Occipital lobe (tissue), 2 donors: ENCODE measurements around the gene ATP4A. TPM values are rescaled to one million over a fixed set of nuclear protein-coding genes. Genes with fewer than 3 reads are reported as not detected.

Source experiments
- DNase-seq: peaks from one replicate; lab custom pipeline; 2025; lab: John Stamatoyannopoulos, UW
- total RNA-seq: library from RNA; depleted of rRNA; stranded (reverse); fragments of >200 nt; gene quantifications from one replicate; pipeline ENCODE4 v1.2.3, GENCODE V29; 2014

ATP4A gene
- total RNA-seq, 1 donor from 2014 or later, result not detected

GRCh38 chr19:35524181-35524837, 39.1 kb downstream of the ATP4A start:
- no peak for DNase-seq

GRCh38 chr19:35522745-35523327, 40.6 kb downstream of the ATP4A start:
- DNase-seq, result no peak

- DNase-seq, result no peak
Observed at GRCh38 chr19:35521124-35521743, 42.2 kb downstream of the ATP4A start.

GRCh38 chr19:35519291-35519690, 44.2 kb downstream of the ATP4A start:
- no peak for DNase-seq

- no peak for DNase-seq
Observed at GRCh38 chr19:35518313-35518712, 45.1 kb downstream of the ATP4A start.

- DNase-seq, result no peak
Observed at GRCh38 chr19:35517342-35517741, 46.1 kb downstream of the ATP4A start.

GRCh38 chr19:35516310-35516709, 47.1 kb downstream of the ATP4A start:
- DNase-seq, result no peak

- no peak for DNase-seq
Observed at GRCh38 chr19:35514282-35514809, 49.1 kb downstream of the ATP4A start.

GRCh38 chr19:35513628-35514281, 49.7 kb downstream of the ATP4A start, which contains the start of gene DMKN:
Gene DMKN (minus strand): TSS chr19:35513649. CDS start chr19:35513475, 174 bp downstream.
- no peak for DNase-seq

GRCh38 chr19:35512831-35513627, 50.4 kb downstream of the ATP4A start:
- no peak for DNase-seq

GRCh38 chr19:35511337-35511736, 52.1 kb downstream of the ATP4A start:
- no peak for DNase-seq

GRCh38 chr19:35510626-35510964, 52.9 kb downstream of the ATP4A start:
- no peak for DNase-seq

- peak; percentile 29 for DNase-seq
Observed at GRCh38 chr19:35509861-35510625, 53.4 kb downstream of the ATP4A start.

- no peak for DNase-seq
Observed at GRCh38 chr19:35509018-35509652, 54.3 kb downstream of the ATP4A start.

- DNase-seq, result no peak
Observed at GRCh38 chr19:35508129-35508528, 55.3 kb downstream of the ATP4A start.

- no peak for DNase-seq
Observed at GRCh38 chr19:35507561-35507960, 55.9 kb downstream of the ATP4A start.

- no peak for DNase-seq
Observed at GRCh38 chr19:35506011-35506410, 57.4 kb downstream of the ATP4A start.

GRCh38 chr19:35502751-35503150, 60.7 kb downstream of the ATP4A start:
- DNase-seq, result no peak

- DNase-seq, result peak; percentile 40
Observed at GRCh38 chr19:35501684-35502083, 61.8 kb downstream of the ATP4A start.

GRCh38 chr19:35500611-35501010, 62.8 kb downstream of the ATP4A start:
- no peak for DNase-seq
